ENCODE measurements around the gene FAR1.
"Not testable (repeated sequence)": the region's sequence is repeated elsewhere in the genome, so short reads cannot be mapped to it uniquely, and the experiment has no call there.

The FAR1 gene

DNA sequence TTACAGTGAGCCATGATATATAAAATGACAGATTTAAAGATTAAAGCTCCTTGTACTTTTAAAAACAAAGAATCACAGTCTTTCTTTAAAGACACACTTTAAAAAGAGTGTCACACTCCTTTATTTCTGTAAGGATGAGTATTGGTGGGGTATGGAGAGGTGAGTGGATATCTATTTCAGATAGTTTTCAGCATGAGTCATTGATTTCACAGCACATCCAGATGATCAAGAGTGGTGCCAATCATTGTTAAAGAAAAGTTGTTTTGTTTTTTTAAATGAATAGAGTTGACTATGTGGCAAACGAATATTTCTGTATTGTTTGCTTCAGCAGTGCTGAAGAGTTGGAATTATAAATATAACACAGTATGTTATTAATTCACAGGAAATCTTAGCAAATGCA is 52.5 kb downstream of the FAR1 start:
- TF ChIP-seq POLR2A (IDR thresholded peaks at IDR 0.05; ENCODE audit: low read depth, low read length) = no peak
- no peak for TF ChIP-seq TAF1 (IDR thresholded peaks at IDR 0.05; ENCODE audit: borderline replicate concordance, low read depth, low read length)
- TF ChIP-seq POLR2AphosphoS5 (IDR thresholded peaks at IDR 0.05; ENCODE audit: low read depth, low read length) = no peak
- FAIRE-seq (peak; percentile 46), DNase-seq (ENCODE audit: insufficient read length) (no peak)

DNA sequence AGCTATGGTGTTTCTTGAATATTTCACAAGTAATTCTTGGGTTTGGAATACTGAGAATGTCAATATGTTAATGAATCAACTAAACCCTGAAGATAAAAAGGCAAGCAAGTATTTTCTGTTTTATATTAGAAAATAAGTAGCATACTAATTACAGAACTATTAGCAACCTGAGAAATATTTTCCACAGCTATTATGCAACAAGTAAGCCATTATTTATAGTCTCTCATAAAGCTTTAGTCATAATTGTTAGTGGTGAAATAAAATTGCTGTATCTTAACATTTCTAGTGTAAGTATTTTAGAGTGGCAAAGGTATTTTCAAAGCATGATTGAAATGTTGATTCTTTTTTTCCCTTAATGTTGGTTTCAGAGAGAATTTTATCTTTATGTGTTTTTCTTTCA is 53.3 kb downstream of the FAR1 start:
- TF ChIP-seq POLR2AphosphoS5 (IDR thresholded peaks at IDR 0.05; ENCODE audit: low read depth, low read length) (no peak), POLR2A (IDR thresholded peaks at IDR 0.05; ENCODE audit: low read depth, low read length) (no peak), TAF1 (IDR thresholded peaks at IDR 0.05; ENCODE audit: borderline replicate concordance, low read depth, low read length) (no peak)
- no peak for DNase-seq (ENCODE audit: insufficient read length)
- FAIRE-seq = no peak

- FAIRE-seq (no peak), DNase-seq (ENCODE audit: insufficient read length) (no peak)
- no peak for TF ChIP-seq POLR2A (IDR thresholded peaks at IDR 0.05; ENCODE audit: low read depth, low read length)
- no peak for TF ChIP-seq TAF1 (IDR thresholded peaks at IDR 0.05; ENCODE audit: borderline replicate concordance, low read depth, low read length)
- no peak for TF ChIP-seq POLR2AphosphoS5 (IDR thresholded peaks at IDR 0.05; ENCODE audit: low read depth, low read length)
Observed at GRCh38 chr11:13726456-13726855, 58.0 kb downstream of the FAR1 start.

DNA sequence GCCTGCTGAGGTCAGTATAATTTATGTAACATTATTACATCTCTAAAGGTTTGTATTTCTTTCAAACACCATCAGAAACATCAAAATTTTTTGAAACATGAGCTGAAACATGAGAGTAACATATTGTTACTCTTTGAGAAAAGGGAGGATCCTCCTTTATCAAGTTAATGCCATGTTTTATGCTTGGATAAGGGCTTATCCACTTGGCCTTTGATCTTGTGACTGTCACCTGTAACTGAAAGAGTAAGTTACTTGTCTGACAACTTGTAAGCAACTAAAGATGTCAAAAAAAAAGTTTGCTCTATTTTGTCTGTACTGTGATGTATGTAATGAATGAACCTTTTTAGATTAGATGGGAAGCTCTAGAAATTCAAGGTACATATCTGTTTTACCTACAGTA is 59.6 kb downstream of the FAR1 start:
- DNase-seq (ENCODE audit: insufficient read length) (no peak), FAIRE-seq (no peak)
- TF ChIP-seq POLR2AphosphoS5 (IDR thresholded peaks at IDR 0.05; ENCODE audit: low read depth, low read length) (no peak), POLR2A (IDR thresholded peaks at IDR 0.05; ENCODE audit: low read depth, low read length) (no peak), TAF1 (IDR thresholded peaks at IDR 0.05; ENCODE audit: borderline replicate concordance, low read depth, low read length) (no peak)

DNA sequence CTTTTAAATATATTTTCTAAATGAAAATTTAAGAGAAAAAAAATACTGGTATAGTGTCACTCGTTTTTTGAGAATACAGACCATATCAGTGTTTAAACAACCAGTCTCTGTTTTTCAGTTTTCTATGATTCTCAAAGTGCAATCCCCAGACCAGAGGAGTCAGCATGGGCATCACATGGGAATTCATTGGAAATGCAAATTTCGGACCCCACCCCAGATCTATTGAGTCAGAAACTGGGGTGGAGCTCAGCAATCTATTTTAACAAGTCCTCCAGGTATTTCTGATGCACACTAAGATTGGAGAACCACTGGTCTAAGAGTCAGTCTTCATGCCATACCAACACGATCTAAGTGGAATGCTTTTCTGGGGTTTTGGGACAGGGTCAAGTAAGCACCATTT is 66.1 kb downstream of the FAR1 start:
- TF ChIP-seq POLR2AphosphoS5 (IDR thresholded peaks at IDR 0.05; ENCODE audit: low read depth, low read length) (no peak), TAF1 (IDR thresholded peaks at IDR 0.05; ENCODE audit: borderline replicate concordance, low read depth, low read length) (no peak), POLR2A (IDR thresholded peaks at IDR 0.05; ENCODE audit: low read depth, low read length) (no peak)
- DNase-seq (ENCODE audit: insufficient read length) (no peak), FAIRE-seq (no peak)

- FAIRE-seq (no peak), DNase-seq (ENCODE audit: insufficient read length) (no peak)
- TF ChIP-seq POLR2A (IDR thresholded peaks at IDR 0.05; ENCODE audit: low read depth, low read length) (no peak), TAF1 (IDR thresholded peaks at IDR 0.05; ENCODE audit: borderline replicate concordance, low read depth, low read length) (no peak)
Observed at GRCh38 chr11:13745165-13745564, 76.7 kb downstream of the FAR1 start.

- FAIRE-seq; DNase-seq (ENCODE audit: insufficient read length): not testable (repeated sequence)
Observed at GRCh38 chr11:13753316-13753715, 84.8 kb downstream of the FAR1 start.

DNA sequence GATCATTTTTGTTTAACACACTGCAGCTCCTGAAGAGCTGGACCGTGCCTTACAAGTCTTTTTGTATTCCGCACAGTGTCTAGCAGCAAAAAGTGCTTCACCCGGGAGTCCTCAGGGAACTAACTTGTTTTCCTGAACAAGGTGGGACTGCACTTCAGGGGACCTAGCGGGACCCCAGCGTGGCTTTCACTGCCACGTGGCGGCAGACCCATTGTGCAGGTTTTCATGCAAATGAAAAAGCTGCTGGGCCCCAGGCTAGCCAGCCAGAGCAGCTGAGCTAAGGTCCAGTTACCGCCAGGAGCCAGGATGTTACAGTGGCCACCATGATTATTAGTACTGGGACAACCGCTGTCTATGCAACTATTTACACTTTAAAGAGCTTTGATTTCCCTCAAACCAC is 90.6 kb downstream of the FAR1 start:
- FAIRE-seq (no peak), DNase-seq (ENCODE audit: insufficient read length) (no peak)
- TF ChIP-seq TAF1 (IDR thresholded peaks at IDR 0.05; ENCODE audit: borderline replicate concordance, low read depth, low read length) = no peak
- TF ChIP-seq POLR2A (IDR thresholded peaks at IDR 0.05; ENCODE audit: low read depth, low read length) = no peak
- no peak for TF ChIP-seq POLR2AphosphoS5 (IDR thresholded peaks at IDR 0.05; ENCODE audit: low read depth, low read length)

GRCh38 chr11:13760115-13760514 is 91.6 kb downstream of the FAR1 start:
- no peak for TF ChIP-seq POLR2AphosphoS5 (IDR thresholded peaks at IDR 0.05; ENCODE audit: low read depth, low read length)
- no peak for TF ChIP-seq POLR2A (IDR thresholded peaks at IDR 0.05; ENCODE audit: low read depth, low read length)
- no peak for TF ChIP-seq TAF1 (IDR thresholded peaks at IDR 0.05; ENCODE audit: borderline replicate concordance, low read depth, low read length)
- DNase-seq (ENCODE audit: insufficient read length) (no peak), FAIRE-seq (no peak)

GRCh38 chr11:13761250-13761649 is 92.8 kb downstream of the FAR1 start:
- no peak for FAIRE-seq
- DNase-seq (ENCODE audit: insufficient read length) = no peak
- TF ChIP-seq POLR2AphosphoS5 (IDR thresholded peaks at IDR 0.05; ENCODE audit: low read depth, low read length) = no peak
- no peak for TF ChIP-seq POLR2A (IDR thresholded peaks at IDR 0.05; ENCODE audit: low read depth, low read length)
- no peak for TF ChIP-seq TAF1 (IDR thresholded peaks at IDR 0.05; ENCODE audit: borderline replicate concordance, low read depth, low read length)

DNA sequence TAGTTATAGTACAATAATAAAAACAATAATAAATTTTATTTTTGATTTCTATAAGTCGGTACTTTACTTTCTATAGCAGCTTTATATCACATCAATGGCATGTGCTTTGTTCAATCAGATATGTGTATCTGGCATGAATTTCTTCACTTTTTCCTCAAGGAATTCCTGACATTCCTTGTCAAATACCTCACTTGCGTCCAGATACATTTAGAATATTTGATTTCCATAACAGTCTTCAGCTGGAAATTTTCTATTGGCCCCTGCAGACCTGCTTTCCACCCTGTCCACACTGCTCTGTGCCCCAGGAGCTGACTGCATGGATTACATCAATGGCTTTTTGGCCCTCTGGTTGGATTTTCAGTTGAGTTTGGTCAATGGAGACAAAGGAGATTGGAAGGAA is 93.2 kb downstream of the FAR1 start:
- no peak for TF ChIP-seq TAF1 (IDR thresholded peaks at IDR 0.05; ENCODE audit: borderline replicate concordance, low read depth, low read length)
- TF ChIP-seq POLR2A (IDR thresholded peaks at IDR 0.05; ENCODE audit: low read depth, low read length) = no peak
- no peak for TF ChIP-seq POLR2AphosphoS5 (IDR thresholded peaks at IDR 0.05; ENCODE audit: low read depth, low read length)
- FAIRE-seq = no peak

DNA sequence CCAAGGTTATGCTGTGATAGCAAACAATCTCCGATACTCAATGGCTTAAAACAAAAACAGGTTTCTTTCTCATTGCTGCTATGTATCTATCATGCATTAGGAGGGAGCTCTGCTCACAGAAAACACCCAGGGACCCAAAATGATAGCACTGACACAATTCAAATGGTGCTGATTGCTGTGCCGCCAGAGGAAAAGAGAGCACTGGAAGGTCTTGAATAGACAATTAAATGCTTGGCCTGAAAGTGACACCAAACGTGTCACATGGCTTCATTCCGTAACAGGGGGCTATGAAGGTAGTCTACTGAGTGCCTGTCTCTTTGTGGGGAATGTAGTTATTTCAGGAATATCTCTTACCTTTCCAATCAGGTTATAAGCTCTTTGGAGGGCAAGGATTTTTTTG is 94.2 kb downstream of the FAR1 start:
- FAIRE-seq (no peak), DNase-seq (ENCODE audit: insufficient read length) (no peak)
- TF ChIP-seq POLR2A (IDR thresholded peaks at IDR 0.05; ENCODE audit: low read depth, low read length) = no peak
- TF ChIP-seq POLR2AphosphoS5 (IDR thresholded peaks at IDR 0.05; ENCODE audit: low read depth, low read length) = no peak
- no peak for TF ChIP-seq TAF1 (IDR thresholded peaks at IDR 0.05; ENCODE audit: borderline replicate concordance, low read depth, low read length)

More for the DNA sequence above, 93.2 kb downstream of the FAR1 start:
- no peak for DNase-seq (ENCODE audit: insufficient read length)

DNA sequence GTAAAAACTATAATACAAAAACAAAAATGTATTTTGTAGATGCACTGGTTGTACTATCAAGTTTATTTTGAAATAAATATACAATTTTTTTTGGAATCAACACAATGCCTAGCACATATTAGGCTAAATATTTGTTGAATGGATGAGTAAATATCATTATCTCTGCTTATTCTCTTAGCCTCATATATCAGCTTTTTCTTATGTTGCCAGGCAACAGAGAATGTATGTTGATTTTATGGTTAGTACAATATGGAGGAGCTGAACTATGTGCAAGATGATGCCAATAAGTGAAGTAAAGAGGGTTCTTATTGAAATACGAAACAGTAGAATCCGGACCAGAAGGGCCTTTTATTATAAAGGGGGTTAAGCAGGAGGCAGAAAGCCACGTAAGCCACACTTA is 94.9 kb downstream of the FAR1 start:
- no peak for TF ChIP-seq POLR2AphosphoS5 (IDR thresholded peaks at IDR 0.05; ENCODE audit: low read depth, low read length)
- no peak for TF ChIP-seq TAF1 (IDR thresholded peaks at IDR 0.05; ENCODE audit: borderline replicate concordance, low read depth, low read length)
- TF ChIP-seq POLR2A (IDR thresholded peaks at IDR 0.05; ENCODE audit: low read depth, low read length) = no peak
- no peak for DNase-seq (ENCODE audit: insufficient read length)
- FAIRE-seq = no peak
